ENCODE results near the gene CDH12. TPM values are rescaled to one million over a fixed set of nuclear protein-coding genes. Genes with fewer than 3 reads are reported as not detected.
A peak's percentile ranks its signal among the peaks of the same experiment; 100 is the strongest.

CDH12 gene
- total and polyA plus RNA-seq, 9 donors, result 0.71 to 4.3 (median 1.1) TPM

- Histone ChIP-seq H3K9me3 (replicated peaks; ENCODE audit: control insufficient read depth, low read depth, low read length) (no peaks in the 10 kb centered on the region), H3K27ac (ENCODE audit: low read length) (no peak overlapping the region), H3K36me3 (ENCODE audit: control insufficient read depth, insufficient read depth, low read length) (no peaks in the 10 kb centered on the region), H3K27me3 (ENCODE audit: control insufficient read depth, insufficient read depth, low read length) (no peaks in the 10 kb centered on the region), H3K4me1 (ENCODE audit: control insufficient read depth, insufficient read depth, low read length) (no peaks in the 10 kb centered on the region), H3K4me3 (ENCODE audit: low read length) (no peak overlapping the region)
- DNase-seq, result no peak
Measured at GRCh38 chr5:22079002-22079401, 774.1 kb downstream of the CDH12 start.

- Histone ChIP-seq H3K4me3 (ENCODE audit: low read length) (no peak overlapping the region), H3K9me3 (replicated peaks; ENCODE audit: control insufficient read depth, low read depth, low read length) (no peaks in the 10 kb centered on the region), H3K4me1 (ENCODE audit: control insufficient read depth, insufficient read depth, low read length) (no peaks in the 10 kb centered on the region), H3K36me3 (ENCODE audit: control insufficient read depth, insufficient read depth, low read length) (no peaks in the 10 kb centered on the region), H3K27me3 (ENCODE audit: control insufficient read depth, insufficient read depth, low read length) (no peaks in the 10 kb centered on the region), H3K27ac (ENCODE audit: low read length) (no peak overlapping the region)
- 60% methylated on average over 1 of the region's 3 CpGs for WGBS (ENCODE audit: insufficient coverage)
- no peak for DNase-seq
Measured at GRCh38 chr5:22076586-22076985, 776.6 kb downstream of the CDH12 start.

GRCh38 chr5:22070186-22070728 is 782.9 kb downstream of the CDH12 start:
- Histone ChIP-seq H3K36me3 (ENCODE audit: control insufficient read depth, insufficient read depth, low read length) (no peaks in the 10 kb centered on the region), H3K4me3 (ENCODE audit: low read length) (no peak overlapping the region), H3K27ac (ENCODE audit: low read length) (no peak overlapping the region), H3K27me3 (ENCODE audit: control insufficient read depth, insufficient read depth, low read length) (no peaks in the 10 kb centered on the region), H3K9me3 (replicated peaks; ENCODE audit: control insufficient read depth, low read depth, low read length) (no peaks in the 10 kb centered on the region), H3K4me1 (ENCODE audit: control insufficient read depth, insufficient read depth, low read length) (no peaks in the 10 kb centered on the region)
- DNase-seq, result no peak
- no CpG with 5 or more reads among the region's 3 CpGs for WGBS (ENCODE audit: insufficient coverage)

GRCh38 chr5:22063717-22064116 is 789.4 kb downstream of the CDH12 start:
- no peaks in the 10 kb centered on the region for H3K36me3 ChIP-seq (ENCODE audit: control insufficient read depth, insufficient read depth, low read length)
- H3K27me3 ChIP-seq (ENCODE audit: control insufficient read depth, insufficient read depth, low read length), result no peaks in the 10 kb centered on the region
- H3K4me3 ChIP-seq (ENCODE audit: low read length), result no peak overlapping the region
- no peaks in the 10 kb centered on the region for H3K4me1 ChIP-seq (ENCODE audit: control insufficient read depth, insufficient read depth, low read length)
- no peak for DNase-seq
- H3K9me3 ChIP-seq (replicated peaks; ENCODE audit: control insufficient read depth, low read depth, low read length), result no peaks in the 10 kb centered on the region
- no peak overlapping the region for H3K27ac ChIP-seq (ENCODE audit: low read length)
- 55% methylated on average over 3 of the region's 4 CpGs for WGBS (ENCODE audit: insufficient coverage)

GRCh38 chr5:22058620-22059019 is 794.5 kb downstream of the CDH12 start:
- WGBS (ENCODE audit: insufficient coverage), result no CpG with 5 or more reads among the region's 1 CpG
- H3K27me3 ChIP-seq (ENCODE audit: control insufficient read depth, insufficient read depth, low read length), result no peaks in the 10 kb centered on the region
- H3K4me3 ChIP-seq (ENCODE audit: low read length), result no peak overlapping the region
- H3K27ac ChIP-seq (ENCODE audit: low read length), result no peak overlapping the region
- H3K36me3 ChIP-seq (ENCODE audit: control insufficient read depth, insufficient read depth, low read length), result no peaks in the 10 kb centered on the region
- no peak for DNase-seq
- no peaks in the 10 kb centered on the region for H3K4me1 ChIP-seq (ENCODE audit: control insufficient read depth, insufficient read depth, low read length)
- no peaks in the 10 kb centered on the region for H3K9me3 ChIP-seq (replicated peaks; ENCODE audit: control insufficient read depth, low read depth, low read length)

- Histone ChIP-seq H3K27ac (ENCODE audit: low read length) (no peak overlapping the region), H3K4me3 (ENCODE audit: low read length) (no peak overlapping the region), H3K9me3 (replicated peaks; ENCODE audit: control insufficient read depth, low read depth, low read length) (no peaks in the 10 kb centered on the region), H3K27me3 (ENCODE audit: control insufficient read depth, insufficient read depth, low read length) (no peaks in the 10 kb centered on the region), H3K36me3 (ENCODE audit: control insufficient read depth, insufficient read depth, low read length) (no peaks in the 10 kb centered on the region), H3K4me1 (ENCODE audit: control insufficient read depth, insufficient read depth, low read length) (no peaks in the 10 kb centered on the region)
- DNase-seq, result no peak
Measured at GRCh38 chr5:22057012-22057411, 796.1 kb downstream of the CDH12 start.

- H3K27ac ChIP-seq (ENCODE audit: low read length), result no peak overlapping the region
- no peak overlapping the region for H3K4me3 ChIP-seq (ENCODE audit: low read length)
- no peaks in the 10 kb centered on the region for H3K36me3 ChIP-seq (ENCODE audit: control insufficient read depth, insufficient read depth, low read length)
- no peak for DNase-seq
- H3K27me3 ChIP-seq (ENCODE audit: control insufficient read depth, insufficient read depth, low read length), result no peaks in the 10 kb centered on the region
- no peaks in the 10 kb centered on the region for H3K9me3 ChIP-seq (replicated peaks; ENCODE audit: control insufficient read depth, low read depth, low read length)
- no peaks in the 10 kb centered on the region for H3K4me1 ChIP-seq (ENCODE audit: control insufficient read depth, insufficient read depth, low read length)
- no CpG with 5 or more reads among the region's 4 CpGs for WGBS (ENCODE audit: insufficient coverage)
Measured at GRCh38 chr5:22056601-22057000, 796.5 kb downstream of the CDH12 start.

GRCh38 chr5:22053195-22053594 is 799.9 kb downstream of the CDH12 start:
- no peaks in the 10 kb centered on the region for H3K36me3 ChIP-seq (ENCODE audit: control insufficient read depth, insufficient read depth, low read length)
- H3K27ac ChIP-seq (ENCODE audit: low read length), result no peak overlapping the region
- no peak overlapping the region for H3K4me3 ChIP-seq (ENCODE audit: low read length)
- peak; percentile 2 for DNase-seq
- no peaks in the 10 kb centered on the region for H3K4me1 ChIP-seq (ENCODE audit: control insufficient read depth, insufficient read depth, low read length)
- no peaks in the 10 kb centered on the region for H3K27me3 ChIP-seq (ENCODE audit: control insufficient read depth, insufficient read depth, low read length)
- WGBS (ENCODE audit: insufficient coverage), result 59% methylated on average over 2 of the region's 2 CpGs
- H3K9me3 ChIP-seq (replicated peaks; ENCODE audit: control insufficient read depth, low read depth, low read length), result no peaks in the 10 kb centered on the region

- no peak overlapping the region for H3K27ac ChIP-seq (ENCODE audit: low read length)
- H3K36me3 ChIP-seq (ENCODE audit: control insufficient read depth, insufficient read depth, low read length), result no peaks in the 10 kb centered on the region
- H3K4me3 ChIP-seq (ENCODE audit: low read length), result no peak overlapping the region
- H3K27me3 ChIP-seq (ENCODE audit: control insufficient read depth, insufficient read depth, low read length), result no peaks in the 10 kb centered on the region
- no peaks in the 10 kb centered on the region for H3K4me1 ChIP-seq (ENCODE audit: control insufficient read depth, insufficient read depth, low read length)
- no peaks in the 10 kb centered on the region for H3K9me3 ChIP-seq (replicated peaks; ENCODE audit: control insufficient read depth, low read depth, low read length)
- DNase-seq, result no peak
- WGBS (ENCODE audit: insufficient coverage), result no CpG with 5 or more reads among the region's 1 CpG
Measured at GRCh38 chr5:22051881-22052280, 801.3 kb downstream of the CDH12 start.

GRCh38 chr5:22050931-22051330 is 802.2 kb downstream of the CDH12 start:
- Histone ChIP-seq H3K36me3 (ENCODE audit: control insufficient read depth, insufficient read depth, low read length) (no peaks in the 10 kb centered on the region), H3K4me1 (ENCODE audit: control insufficient read depth, insufficient read depth, low read length) (no peaks in the 10 kb centered on the region), H3K4me3 (ENCODE audit: low read length) (no peak overlapping the region), H3K9me3 (replicated peaks; ENCODE audit: control insufficient read depth, low read depth, low read length) (no peaks in the 10 kb centered on the region), H3K27me3 (ENCODE audit: control insufficient read depth, insufficient read depth, low read length) (no peaks in the 10 kb centered on the region), H3K27ac (ENCODE audit: low read length) (no peak overlapping the region)
- DNase-seq, result no peak
- whole genome bisulfite sequencing (ENCODE audit: insufficient coverage), result no CpG with 5 or more reads among the region's 2 CpGs

- H3K4me1 ChIP-seq (ENCODE audit: control insufficient read depth, insufficient read depth, low read length), result no peaks in the 10 kb centered on the region
- H3K36me3 ChIP-seq (ENCODE audit: control insufficient read depth, insufficient read depth, low read length), result no peaks in the 10 kb centered on the region
- H3K4me3 ChIP-seq (ENCODE audit: low read length), result no peak overlapping the region
- DNase-seq, result no peak
- H3K27me3 ChIP-seq (ENCODE audit: control insufficient read depth, insufficient read depth, low read length), result no peaks in the 10 kb centered on the region
- H3K27ac ChIP-seq (ENCODE audit: low read length), result no peak overlapping the region
- H3K9me3 ChIP-seq (replicated peaks; ENCODE audit: control insufficient read depth, low read depth, low read length), result no peaks in the 10 kb centered on the region
Measured at GRCh38 chr5:22044229-22044628, 808.9 kb downstream of the CDH12 start.
